HG03571 (cell line): ENCODE data around the gene CRYBG3.
A peak's percentile ranks its signal among the peaks of the same experiment; 100 is the strongest.

ENCODE experiments used
- ATAC-seq: cut with Tn5 transposase; IDR thresholded peaks from one replicate; pipeline ENCODE4 v1.9.1; 2021; ENCODE audit not compliant: unreplicated experiment

The CRYBG3 gene

GRCh38 chr3:97970956-97971620 is 149.3 kb downstream of the CRYBG3 start:
- no peak for ATAC-seq

- ATAC-seq = peak; percentile 89
Observed at GRCh38 chr3:97971679-97972567, 150.1 kb downstream of the CRYBG3 start, which contains the start of gene RIOX2. Gene RIOX2, minus strand, starts transcription at chr3:97972431. Its CDS starts 4,838 bp downstream, at chr3:97967593.

- ATAC-seq = no peak
Observed at GRCh38 chr3:97972976-97973375, 151.2 kb downstream of the CRYBG3 start.

- no peak for ATAC-seq
Observed at GRCh38 chr3:97974996-97975395, 153.2 kb downstream of the CRYBG3 start.

DNA sequence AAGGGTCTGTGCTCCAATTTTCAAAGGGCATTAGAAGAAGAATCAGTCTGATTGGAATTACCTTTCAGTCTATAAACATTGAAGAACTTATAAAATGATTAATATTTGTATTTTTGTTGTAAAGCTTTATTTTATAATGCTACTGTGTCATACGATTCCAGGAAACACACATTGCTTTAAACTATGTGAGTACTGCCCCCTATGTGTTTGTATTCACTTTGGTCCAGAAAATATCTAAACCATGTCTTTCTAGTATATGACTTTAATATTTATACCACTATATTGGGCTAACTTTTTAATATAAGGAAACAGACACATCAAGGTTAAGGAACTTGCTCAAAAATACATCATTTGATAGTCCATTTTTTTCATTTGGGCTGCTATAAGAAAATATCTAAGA is 153.7 kb downstream of the CRYBG3 start:
- no peak for ATAC-seq

- ATAC-seq = no peak
Observed at GRCh38 chr3:97979610-97980009, 157.8 kb downstream of the CRYBG3 start.

DNA sequence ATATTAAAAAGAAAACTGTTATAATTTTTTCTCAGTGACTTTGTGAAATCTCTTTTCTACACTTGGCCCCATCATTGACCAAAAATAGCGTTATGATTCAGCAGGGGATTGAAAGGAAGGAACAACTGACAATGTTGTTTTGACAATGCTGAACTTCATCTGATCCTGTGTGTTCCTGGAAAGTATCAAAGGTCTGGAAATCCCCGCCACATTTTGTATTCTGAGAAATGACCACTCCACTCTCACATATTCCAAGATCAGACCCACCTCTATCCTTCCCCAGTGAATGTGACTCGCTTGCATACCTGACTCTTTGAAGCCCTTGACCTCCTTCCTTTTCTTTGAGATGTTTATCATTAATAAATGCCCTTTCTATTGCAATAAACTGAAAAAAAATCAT is 160.1 kb downstream of the CRYBG3 start:
- ATAC-seq = no peak

- ATAC-seq = no peak
Observed at GRCh38 chr3:97983933-97984491, 162.2 kb downstream of the CRYBG3 start.

- ATAC-seq = no peak
Observed at GRCh38 chr3:97987306-97987705, 165.5 kb downstream of the CRYBG3 start.

DNA sequence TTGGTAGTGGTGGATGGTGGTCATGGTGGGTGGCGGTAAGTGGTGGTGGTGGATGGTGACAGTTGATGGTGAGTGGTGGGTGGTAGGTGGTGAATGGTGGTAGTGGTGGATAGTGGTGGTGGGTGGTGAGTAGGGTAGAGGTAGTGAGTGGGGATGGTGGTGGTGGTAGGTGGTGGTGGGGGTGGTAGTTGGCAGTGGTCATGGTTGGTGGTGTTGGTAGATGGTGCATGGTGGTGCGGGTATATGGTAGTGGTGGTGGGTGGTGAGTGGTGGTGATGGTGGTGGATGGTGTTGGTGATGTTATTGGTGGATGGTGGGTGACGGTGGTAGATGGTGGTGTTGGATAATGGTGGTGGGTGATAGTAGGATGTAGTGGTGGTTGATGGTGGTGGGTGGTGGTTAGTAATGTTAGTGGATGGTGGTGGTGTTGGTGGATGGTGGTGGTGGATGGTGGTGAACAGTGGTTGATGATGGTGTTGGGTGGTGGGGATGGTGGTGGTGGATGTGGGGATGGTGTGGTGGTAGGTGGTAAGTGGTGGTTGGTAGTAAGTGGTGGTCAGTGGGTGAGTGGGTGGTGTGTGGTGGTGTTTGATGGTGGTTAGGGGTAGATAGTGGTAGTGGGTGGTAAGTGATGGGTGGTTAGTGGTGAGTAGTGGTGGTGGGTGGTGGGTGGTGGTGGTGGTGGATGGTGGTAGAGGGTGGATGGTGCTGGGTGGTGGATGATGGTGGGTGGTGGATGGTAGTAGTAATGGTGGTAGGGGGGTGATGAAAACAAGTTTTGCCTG is 167.2 kb downstream of the CRYBG3 start:
- ATAC-seq = no peak

GRCh38 chr3:97990624-97991292 is 168.9 kb downstream of the CRYBG3 start:
- no peak for ATAC-seq

- ATAC-seq = no peak
Observed at GRCh38 chr3:97991293-97991682, 169.5 kb downstream of the CRYBG3 start.

- ATAC-seq = no peak
Observed at GRCh38 chr3:97992547-97993173, 170.8 kb downstream of the CRYBG3 start.

DNA sequence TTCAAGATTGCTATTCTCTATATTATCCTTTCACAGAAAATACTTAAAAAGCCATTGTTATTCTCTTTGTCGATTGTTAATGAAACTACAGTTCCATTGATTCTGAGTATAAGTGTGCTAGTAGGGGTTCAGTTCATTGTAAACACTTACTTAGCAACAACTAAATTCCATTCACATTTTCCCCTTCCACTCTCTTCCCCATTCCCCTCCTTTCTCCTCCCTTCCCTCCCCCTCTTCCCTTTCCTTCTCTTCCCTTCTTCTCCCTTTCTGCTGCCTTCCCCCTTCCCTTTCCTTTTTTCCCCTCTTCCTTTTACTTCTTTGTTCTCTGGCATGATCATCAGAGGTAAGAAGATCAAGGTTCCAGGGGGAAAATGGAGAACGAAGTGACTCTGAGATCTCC is 171.7 kb downstream of the CRYBG3 start:
- ATAC-seq = no peak

DNA sequence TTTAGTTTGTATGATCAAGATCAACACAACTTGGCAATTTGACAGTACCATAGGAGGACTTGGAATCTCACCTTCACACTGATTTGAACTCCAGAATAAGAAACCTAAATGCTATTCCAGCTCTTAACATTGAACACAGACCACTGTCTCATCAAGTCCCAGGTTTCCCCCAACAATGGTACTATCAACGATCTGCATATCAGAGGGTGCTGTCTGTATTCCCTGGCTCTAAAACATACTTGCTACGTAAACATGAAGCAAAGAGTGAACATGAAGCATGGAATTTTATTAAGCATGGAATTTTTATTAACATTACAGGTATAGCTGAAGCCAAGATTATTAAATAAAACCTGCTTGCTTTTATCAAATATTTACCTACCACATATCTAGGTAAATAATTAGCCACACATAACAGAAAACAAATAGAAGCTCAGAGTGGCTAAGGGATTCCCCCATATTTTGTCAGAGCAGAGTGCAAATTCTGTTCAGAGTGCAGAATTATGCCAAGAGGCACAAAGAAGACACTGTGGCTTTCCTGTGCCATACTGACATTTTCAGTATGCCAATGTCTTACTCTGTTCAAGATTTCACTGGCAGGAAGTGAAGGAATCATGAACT is 172.6 kb downstream of the CRYBG3 start:
- no peak for ATAC-seq
